CD4-positive, alpha-beta T cell treated with Interleukin-17A for 1 hour (primary cell): ENCODE results near the gene HTN1.
"Not testable (repeated sequence)": the region's sequence is repeated elsewhere in the genome, so short reads cannot be mapped to it uniquely, and the experiment has no call there.

Source experiments
- DNase-seq: peaks from one replicate; pipeline ENCODE4 v3.0.0-alpha.2; 2020

HTN1 gene

GRCh38 chr4:70050138-70050537 lies at the start of gene HTN1:
TSS of gene HTN1 (plus strand) at chr4:70050438. CDS start at chr4:70053077, 2,639 bp downstream.
- DNase-seq = not testable (repeated sequence)

GRCh38 chr4:70000711-70001110 lies 49.5 kb upstream of the HTN1 start:
- DNase-seq = no peak

- no peak for DNase-seq
Observed at GRCh38 chr4:70002507-70002906, 47.7 kb upstream of the HTN1 start.

- no peak for DNase-seq
Observed at GRCh38 chr4:70008771-70009170, 41.5 kb upstream of the HTN1 start.

GRCh38 chr4:70019006-70019405 lies 31.2 kb upstream of the HTN1 start:
- DNase-seq = not testable (repeated sequence)

GRCh38 chr4:70023218-70023617 lies 27.0 kb upstream of the HTN1 start:
- no peak for DNase-seq

GRCh38 chr4:70027011-70027410 lies 23.2 kb upstream of the HTN1 start:
- no peak for DNase-seq

GRCh38 chr4:70028159-70028558 lies 22.1 kb upstream of the HTN1 start, which contains the start of gene HTN3:
TSS of gene HTN3 (plus strand) at chr4:70028459. CDS start at chr4:70030741, 2,282 bp downstream.
- DNase-seq = not testable (repeated sequence)

GRCh38 chr4:70037559-70037958 lies 12.7 kb upstream of the HTN1 start:
- not testable (repeated sequence) for DNase-seq

- not testable (repeated sequence) for DNase-seq
Observed at GRCh38 chr4:70039928-70040327, 10.3 kb upstream of the HTN1 start.

GRCh38 chr4:70041652-70042286 lies 8.5 kb upstream of the HTN1 start:
- no peak for DNase-seq

GRCh38 chr4:70056534-70056933 lies 6.3 kb downstream of the HTN1 start:
- DNase-seq = not testable (repeated sequence)

- no peak for DNase-seq
Observed at GRCh38 chr4:70057651-70058050, 7.4 kb downstream of the HTN1 start.

GRCh38 chr4:70059149-70059548 lies 8.9 kb downstream of the HTN1 start:
- no peak for DNase-seq

- DNase-seq = no peak
Observed at GRCh38 chr4:70062000-70062399, 11.8 kb downstream of the HTN1 start.

- DNase-seq = no peak
Observed at GRCh38 chr4:70080205-70080604, 30.0 kb downstream of the HTN1 start.

GRCh38 chr4:70099206-70099605 lies 49.0 kb downstream of the HTN1 start:
- no peak for DNase-seq
